Gastroesophageal sphincter (tissue), 3 donors: ENCODE data around the gene ARHGEF4.

ENCODE experiments used
- EP300 ChIP-seq: sonication (generic); formaldehyde crosslinking; IDR thresholded peaks from one replicate; pipeline ENCODE4 v1.6.1; 2017; ENCODE audit warnings: antibody characterized with exemption, mild to moderate bottlenecking
- POLR2AphosphoS5 ChIP-seq: sonication (generic); formaldehyde crosslinking; IDR thresholded peaks from one replicate; pipeline ENCODE4 v1.6.1; 2017; ENCODE audit warnings: antibody characterized with exemption
- TF ChIP-seq, protein P1 (sequence below), 4 experiments: fragments of 200-600 bp in 2 of 4; fragments of 450-650 bp in 2 of 4; sonication (generic) in 1 of 4; IDR thresholded peaks; one replicate each; pipeline ENCODE4 v1.5.1; 2017 to 2019; ENCODE audit warnings: antibody characterized with exemption in 4 of 4, mild to moderate bottlenecking in 2 of 4, moderate library complexity in 2 of 4

DNA sequence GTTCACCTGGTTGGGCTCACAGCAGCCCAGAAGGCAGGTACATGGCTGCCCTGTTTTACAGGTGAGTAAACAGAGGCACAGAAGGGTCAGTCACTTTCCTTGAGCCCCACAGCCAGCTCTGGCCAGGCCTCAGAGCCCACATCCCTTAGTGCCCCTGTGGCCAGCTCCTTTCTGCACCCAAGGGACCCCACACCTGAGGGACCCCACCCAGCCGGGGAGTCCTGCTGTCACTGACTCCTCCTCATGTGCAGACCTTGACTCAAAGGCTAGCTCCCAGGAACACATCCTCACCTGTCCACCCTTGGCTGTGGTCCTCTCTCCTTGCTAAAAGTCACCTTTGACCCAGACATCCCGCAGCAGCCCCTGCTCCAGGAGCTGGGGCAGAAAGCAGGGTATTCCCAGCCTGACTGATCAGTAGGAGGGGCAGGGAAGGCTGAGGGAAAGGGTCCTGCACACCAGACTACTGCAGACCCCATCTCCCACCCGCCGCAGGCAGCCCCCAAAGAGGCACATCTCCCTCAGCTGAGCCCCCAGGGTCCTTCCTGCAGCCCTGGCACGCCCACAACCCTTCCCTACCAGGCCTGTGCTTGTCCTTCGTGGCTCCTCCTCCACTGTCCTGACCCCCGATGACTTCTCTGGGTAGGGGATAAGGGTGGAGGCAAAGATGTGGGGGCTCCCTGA, 9.8 kb upstream of the ARHGEF4 start:
- no peak for TF ChIP-seq EP300
- TF ChIP-seq, protein P1, sequence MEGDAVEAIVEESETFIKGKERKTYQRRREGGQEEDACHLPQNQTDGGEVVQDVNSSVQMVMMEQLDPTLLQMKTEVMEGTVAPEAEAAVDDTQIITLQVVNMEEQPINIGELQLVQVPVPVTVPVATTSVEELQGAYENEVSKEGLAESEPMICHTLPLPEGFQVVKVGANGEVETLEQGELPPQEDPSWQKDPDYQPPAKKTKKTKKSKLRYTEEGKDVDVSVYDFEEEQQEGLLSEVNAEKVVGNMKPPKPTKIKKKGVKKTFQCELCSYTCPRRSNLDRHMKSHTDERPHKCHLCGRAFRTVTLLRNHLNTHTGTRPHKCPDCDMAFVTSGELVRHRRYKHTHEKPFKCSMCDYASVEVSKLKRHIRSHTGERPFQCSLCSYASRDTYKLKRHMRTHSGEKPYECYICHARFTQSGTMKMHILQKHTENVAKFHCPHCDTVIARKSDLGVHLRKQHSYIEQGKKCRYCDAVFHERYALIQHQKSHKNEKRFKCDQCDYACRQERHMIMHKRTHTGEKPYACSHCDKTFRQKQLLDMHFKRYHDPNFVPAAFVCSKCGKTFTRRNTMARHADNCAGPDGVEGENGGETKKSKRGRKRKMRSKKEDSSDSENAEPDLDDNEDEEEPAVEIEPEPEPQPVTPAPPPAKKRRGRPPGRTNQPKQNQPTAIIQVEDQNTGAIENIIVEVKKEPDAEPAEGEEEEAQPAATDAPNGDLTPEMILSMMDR (IDR thresholded peaks at IDR 0.05) = no peak
- TF ChIP-seq POLR2AphosphoS5 = no peak
